K562 (cell line): ENCODE data around the gene NAXE. TPM values are rescaled to one million over a fixed set of nuclear protein-coding genes. Genes with fewer than 3 reads are reported as not detected.

Source experiments
- ATF4 ChIP-seq: fragments of 450-650 bp; formaldehyde crosslinking; IDR thresholded peaks from 2 replicates; pipeline ENCODE4 v1.4.0; 2022; ENCODE audit warnings: mild to moderate bottlenecking, moderate library complexity
- BRCA1 ChIP-seq, 2 experiments: fragments of 450-650 bp in 1 of 2; sonication (generic) in 1 of 2; formaldehyde crosslinking in 1 of 2; IDR thresholded peaks; 2 replicates each; pipeline versions ENCODE4 v1.5.0 to v1.6.1; 2017 to 2020; ENCODE audit warnings: mild to moderate bottlenecking in 1 of 2, missing genetic modification reagents in 1 of 2
- CSDE1 ChIP-seq, 2 experiments: fragments of 450-650 bp; IDR thresholded peaks; 2 replicates each; pipeline ENCODE4 v1.6.1; 2016; ENCODE audit warnings: mild to moderate bottlenecking in 1 of 2
- CTBP1 ChIP-seq: fragments of 450-650 bp; IDR thresholded peaks from 2 replicates; pipeline ENCODE4 v1.6.1; 2016; ENCODE audit warnings: borderline replicate concordance
- CTCFL ChIP-seq: IDR thresholded peaks from 2 replicates; pipeline ENCODE4 v1.6.1; 2011; ENCODE audit warnings: borderline replicate concordance, low read depth, mild to moderate bottlenecking, moderate library complexity, low read length; ENCODE audit not compliant: insufficient read depth, poor library complexity, severe bottlenecking
- CUX1 ChIP-seq: fragments of 200-800 bp; sonication (Bioruptor generic); IDR thresholded peaks from 2 replicates; pipeline ENCODE4 v1.6.1; 2016; ENCODE audit warnings: missing genetic modification characterization, missing compliant biosample characterization
- E2F6 ChIP-seq, 2 experiments: IDR thresholded peaks; 2 replicates each; pipeline ENCODE4 v1.6.1; 2011; ENCODE audit warnings: borderline replicate concordance in 1 of 2, control low read depth in 1 of 2, low read depth in 1 of 2, low read length in 1 of 2, mild to moderate bottlenecking in 1 of 2, mixed read lengths in 1 of 2, moderate library complexity in 1 of 2; ENCODE audit not compliant: insufficient read depth in 1 of 2, insufficient read length in 1 of 2, poor library complexity in 1 of 2, severe bottlenecking in 1 of 2; ENCODE audit errors: extremely low read depth in 1 of 2
- KHSRP ChIP-seq: fragments of 450-650 bp; IDR thresholded peaks from 2 replicates; pipeline ENCODE4 v1.6.1; 2017
- MCM5 ChIP-seq: fragments of 450-650 bp; IDR thresholded peaks from 2 replicates; pipeline ENCODE4 v1.6.1; 2016; ENCODE audit warnings: low read depth
- PREB ChIP-seq: sonication (generic); formaldehyde crosslinking; IDR thresholded peaks from 2 replicates; pipeline ENCODE4 v1.8.1; 2023; ENCODE audit warnings: mild to moderate bottlenecking, missing genetic modification reagents
- SOX6 ChIP-seq: fragments of 450-650 bp; IDR thresholded peaks from 2 replicates; pipeline ENCODE4 v1.6.1; 2014; ENCODE audit warnings: mild to moderate bottlenecking
- SP1 ChIP-seq: sonication (generic); formaldehyde crosslinking; IDR thresholded peaks from 2 replicates; pipeline ENCODE4 v1.8.1; 2022; ENCODE audit warnings: mild to moderate bottlenecking, missing genetic modification reagents
- SRSF3 ChIP-seq: fragments of 200-400 bp; formaldehyde crosslinking; IDR thresholded peaks from 2 replicates; pipeline ENCODE4 v1.6.1; 2016; ENCODE audit warnings: mild to moderate bottlenecking, low read length, moderate library complexity; ENCODE audit not compliant: insufficient read depth
- TAF7 ChIP-seq: fragments of 450-650 bp; IDR thresholded peaks from 2 replicates; pipeline ENCODE4 v1.6.1; 2016; ENCODE audit warnings: missing genetic modification characterization, missing compliant biosample characterization
- ZC3H11A ChIP-seq: IDR thresholded peaks from 2 replicates; pipeline ENCODE4 v1.6.1; 2012; ENCODE audit warnings: low read depth, low read length, improper control_type of control experiment
- ZNF140 ChIP-seq: fragments of 250-450 bp; sonication (Bioruptor Pico); IDR thresholded peaks from 2 replicates; pipeline ENCODE4 v1.8.0; 2021; ENCODE audit warnings: moderate library complexity, mild to moderate bottlenecking, inconsistent platforms
- ZNF75A ChIP-seq: fragments of 450-650 bp; formaldehyde crosslinking; IDR thresholded peaks from 2 replicates; pipeline ENCODE4 v1.4.0; 2020; ENCODE audit warnings: mild to moderate bottlenecking
- ZZZ3 ChIP-seq: fragments of 450-650 bp; IDR thresholded peaks from 2 replicates; pipeline ENCODE4 v1.6.1; 2016; ENCODE audit warnings: antibody characterized with exemption, mild to moderate bottlenecking, moderate library complexity
- polyA plus RNA-seq, 8 experiments: library from polyadenylated mRNA; depleted of rRNA in 4 of 8; stranded (reverse) in 5 of 8; unstranded in 3 of 8; fragments of >200 nt; fragmentation: Nextera tagmentation in 2 of 8; fragmentation: Illumina TruSeq in 1 of 8; extraction: Ambion mirVana in 2 of 8; extraction: Trizol in 1 of 8; gene quantifications; 2 replicates each; pipeline versions ENCODE4 v1.2.1 to v1.2.3, GENCODE V29; 2011 to 2014; ENCODE audit warnings: inconsistent platforms in 1 of 8, missing spikeins in 1 of 8
- total RNA-seq, 7 experiments: library from RNA; depleted of rRNA in 6 of 7; stranded (reverse); fragments of >200 nt in 6 of 7; fragmentation: Illumina TruSeq in 2 of 7; extraction: Trizol in 2 of 7; gene quantifications; 2 replicates each; pipeline versions ENCODE4 v1.2.1 to v1.2.3, GENCODE V29; 2011 to 2021; ENCODE audit warnings: low replicate concordance in 1 of 7

NAXE gene
- total and polyA plus RNA-seq, 9 of the 15 experiments (the other 6 are each of a cell fraction or from before 2014, with no cell fraction given), result 27.3 to 137 (median 90.0) TPM

GRCh38 chr1:156572663-156573018, 18.9 kb upstream of the NAXE start (continued):
- no peak for TF ChIP-seq CTCFL
- no peak for TF ChIP-seq ATF4
- no peak for TF ChIP-seq CUX1 (CRISPR knock-in tag)
- TF ChIP-seq E2F6 (IDR thresholded peaks at IDR 0.05; ENCODE audit: borderline replicate concordance in 1 of 2, extremely low read depth in 1 of 2, insufficient read depth in 1 of 2, insufficient read length in 1 of 2, low read depth in 1 of 2, low read length in 1 of 2, poor library complexity in 1 of 2, severe bottlenecking in 1 of 2), result no peak
- no peak for TF ChIP-seq ZZZ3
- TF ChIP-seq CSDE1 (IDR thresholded peaks at IDR 0.05), result no peak; a peak in 1 of 4 replicates
- TF ChIP-seq SP1, result peak; percentile 39; the same call in 1 of the 2 replicates
- peak; percentile 18; the same call in 1 of the 2 replicates for TF ChIP-seq CTBP1
- no peak for TF ChIP-seq SRSF3
- no peak for TF ChIP-seq BRCA1 (IDR thresholded peaks at IDR 0.05)
- TF ChIP-seq BRCA1 (CRISPR knock-in tag; IDR thresholded peaks at IDR 0.05), result no peak
- TF ChIP-seq SOX6, result no peak
- TF ChIP-seq TAF7 (tag), result no peak
- TF ChIP-seq MCM5, result no peak
- TF ChIP-seq KHSRP, result no peak
- no peak for TF ChIP-seq PREB (CRISPR knock-in tag)
- no peak for TF ChIP-seq ZNF140
- no peak for TF ChIP-seq ZNF75A (CRISPR knock-in tag)
- TF ChIP-seq ZC3H11A, result no peak
